OCI-LY1 (cell line): ENCODE measurements around the gene EPB41L2.

Experiments used
- H2AFZ ChIP-seq: fragments of 200-600 bp; sonication (generic), shearing (Covaris generic); 2 replicates; pipeline ENCODE4 v1.6.0; 2014; ENCODE audit warnings: antibody characterized with exemption, mild to moderate bottlenecking, low read length
- H3F3A ChIP-seq: fragments of 200-600 bp; sonication (generic), shearing (Covaris generic); 2 replicates; pipeline ENCODE4 v1.6.0; 2014; ENCODE audit warnings: mild to moderate bottlenecking, antibody characterized with exemption, low read length, moderate library complexity; ENCODE audit not compliant: insufficient read depth
- H3K27ac ChIP-seq: fragments of 200-600 bp; sonication (generic); 2 replicates; pipeline ENCODE4 v1.5.1; 2014; ENCODE audit warnings: low read length, mixed run types, mild to moderate bottlenecking, low read depth; ENCODE audit not compliant: poor library complexity, severe bottlenecking
- H3K27me3 ChIP-seq: fragments of 200-600 bp; sonication (generic); 2 replicates; pipeline ENCODE4 v1.6.0; 2014; ENCODE audit warnings: antibody characterized with exemption, mild to moderate bottlenecking, low read length, moderate library complexity; ENCODE audit not compliant: insufficient read depth
- H3K36me3 ChIP-seq: fragments of 200-600 bp; sonication (generic); 2 replicates; pipeline ENCODE4 v1.6.1; 2014; ENCODE audit warnings: mild to moderate bottlenecking, antibody characterized with exemption, low read length, moderate library complexity, mixed read lengths; ENCODE audit not compliant: insufficient read depth
- H3K4me1 ChIP-seq: fragments of 200-600 bp; sonication (generic); 2 replicates; pipeline ENCODE4 v1.5.1; 2014; ENCODE audit warnings: mild to moderate bottlenecking, low read length, moderate library complexity; ENCODE audit not compliant: insufficient read depth, severe bottlenecking
- H3K4me2 ChIP-seq: fragments of 200-600 bp; sonication (generic), shearing (Covaris generic); 2 replicates; pipeline ENCODE4 v1.6.1; 2014; ENCODE audit warnings: low read length
- H3K4me3 ChIP-seq: fragments of 200-600 bp; sonication (generic); 2 replicates; pipeline ENCODE4 v1.5.1; 2014; ENCODE audit warnings: low read length, low read depth, mild to moderate bottlenecking, mixed read lengths; ENCODE audit not compliant: poor library complexity, severe bottlenecking
- H3K79me2 ChIP-seq: fragments of 200-600 bp; shearing (Covaris generic); 2 replicates; pipeline ENCODE4 v1.6.1; 2016; ENCODE audit warnings: mixed run types, low read length, mixed read lengths; ENCODE audit not compliant: insufficient read depth
- H3K9ac ChIP-seq: fragments of 200-600 bp; sonication (generic), shearing (Covaris generic); 2 replicates; pipeline ENCODE4 v1.6.1; 2014; ENCODE audit warnings: mild to moderate bottlenecking, low read length, mixed read lengths
- H3K9me2 ChIP-seq: fragments of 200-600 bp; sonication (generic), shearing (Covaris generic); 2 replicates; pipeline ENCODE4 v1.6.1; 2014; ENCODE audit warnings: low read depth, mild to moderate bottlenecking, low read length, mixed read lengths
- H3K9me3 ChIP-seq: fragments of 200-600 bp; shearing (Covaris generic); 2 replicates; pipeline ENCODE4 v1.6.1; 2014; ENCODE audit warnings: low read length, mixed read lengths
- H4K20me1 ChIP-seq: fragments of 200-600 bp; sonication (generic), shearing (Covaris generic); 2 replicates; pipeline ENCODE4 v1.6.0; 2016; ENCODE audit warnings: mild to moderate bottlenecking, low read length; ENCODE audit not compliant: insufficient read depth
- EZH2 ChIP-seq: fragments of 200-600 bp; sonication (generic), shearing (Covaris generic); IDR thresholded peaks from 2 replicates; pipeline ENCODE4 v1.8.0; 2017; ENCODE audit warnings: borderline replicate concordance, mixed run types, mild to moderate bottlenecking, antibody characterized with exemption, low read length, moderate library complexity, mixed read lengths
- TF ChIP-seq, protein P1 (sequence below): fragments of 200-600 bp; sonication (generic), shearing (Covaris generic); IDR thresholded peaks from 2 replicates; pipeline ENCODE4 v1.5.1; 2017; ENCODE audit warnings: mild to moderate bottlenecking, antibody characterized with exemption, low read length, moderate library complexity, mixed read lengths

Gene EPB41L2

DNA sequence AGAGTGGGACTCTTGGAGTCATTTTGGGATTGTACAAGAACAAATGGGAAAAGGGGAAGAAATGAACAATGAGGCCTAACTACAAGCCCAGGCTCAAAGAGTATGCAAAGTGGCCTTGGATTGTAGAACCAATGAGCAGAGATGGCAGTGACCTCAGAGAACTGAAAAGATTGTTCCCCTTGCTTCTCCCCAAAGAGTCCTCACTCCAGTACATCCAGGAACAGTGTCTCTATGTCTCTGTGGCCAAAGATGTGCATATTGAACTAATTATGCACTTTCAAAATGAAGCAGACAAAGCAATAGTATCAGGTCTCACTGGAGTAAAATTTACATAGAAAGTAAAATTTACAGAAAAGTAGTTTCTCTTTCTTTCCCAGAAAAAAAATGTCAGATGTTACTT is 154.9 kb downstream of the EPB41L2 start:
- H3K4me1 ChIP-seq, result no peaks in the 10 kb centered on the region

DNA sequence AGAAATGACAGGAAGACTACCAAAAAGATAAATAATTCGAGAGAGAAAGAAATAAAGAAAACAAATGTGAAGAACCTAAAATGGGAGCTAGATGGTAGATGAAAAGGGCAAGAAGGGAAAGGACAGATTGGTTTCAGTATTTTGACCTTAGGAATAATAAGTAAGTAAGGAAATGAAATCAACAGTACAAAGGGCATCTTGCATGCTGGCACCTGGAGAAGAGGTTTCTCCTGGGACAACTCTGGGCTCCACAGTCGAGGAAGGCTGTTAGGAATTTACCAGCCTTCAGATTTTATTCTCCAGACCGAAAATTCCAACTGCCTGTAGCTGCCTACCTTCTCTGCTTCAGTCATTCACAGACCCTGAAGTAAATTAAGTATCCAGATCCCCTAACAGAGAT is 155.4 kb downstream of the EPB41L2 start:
- Histone ChIP-seq H3K9ac (no peak overlapping the region), H3K36me3 (no peaks in the 10 kb centered on the region), H3K9me2 (no peaks in the 10 kb centered on the region), H3K4me3 (no peak overlapping the region), H3K27me3 (no peaks in the 10 kb centered on the region), H3K9me3 (no peaks in the 10 kb centered on the region), H3F3A (no peaks in the 10 kb centered on the region), H3K4me2 (no peak overlapping the region), H3K4me1 (no peaks in the 10 kb centered on the region), H3K27ac (no peak overlapping the region), H4K20me1 (no peaks in the 10 kb centered on the region), H2AFZ (no peak overlapping the region), H3K79me2 (no peaks in the 10 kb centered on the region)
- no peak for TF ChIP-seq EZH2
- TF ChIP-seq, protein P1, sequence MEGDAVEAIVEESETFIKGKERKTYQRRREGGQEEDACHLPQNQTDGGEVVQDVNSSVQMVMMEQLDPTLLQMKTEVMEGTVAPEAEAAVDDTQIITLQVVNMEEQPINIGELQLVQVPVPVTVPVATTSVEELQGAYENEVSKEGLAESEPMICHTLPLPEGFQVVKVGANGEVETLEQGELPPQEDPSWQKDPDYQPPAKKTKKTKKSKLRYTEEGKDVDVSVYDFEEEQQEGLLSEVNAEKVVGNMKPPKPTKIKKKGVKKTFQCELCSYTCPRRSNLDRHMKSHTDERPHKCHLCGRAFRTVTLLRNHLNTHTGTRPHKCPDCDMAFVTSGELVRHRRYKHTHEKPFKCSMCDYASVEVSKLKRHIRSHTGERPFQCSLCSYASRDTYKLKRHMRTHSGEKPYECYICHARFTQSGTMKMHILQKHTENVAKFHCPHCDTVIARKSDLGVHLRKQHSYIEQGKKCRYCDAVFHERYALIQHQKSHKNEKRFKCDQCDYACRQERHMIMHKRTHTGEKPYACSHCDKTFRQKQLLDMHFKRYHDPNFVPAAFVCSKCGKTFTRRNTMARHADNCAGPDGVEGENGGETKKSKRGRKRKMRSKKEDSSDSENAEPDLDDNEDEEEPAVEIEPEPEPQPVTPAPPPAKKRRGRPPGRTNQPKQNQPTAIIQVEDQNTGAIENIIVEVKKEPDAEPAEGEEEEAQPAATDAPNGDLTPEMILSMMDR, result no peak

More for the DNA sequence above, 154.9 kb downstream of the EPB41L2 start:
- Histone ChIP-seq H3K9ac (no peak overlapping the region), H3K79me2 (no peaks in the 10 kb centered on the region), H3F3A (no peaks in the 10 kb centered on the region), H3K9me3 (no peaks in the 10 kb centered on the region), H3K27ac (no peak overlapping the region), H4K20me1 (no peaks in the 10 kb centered on the region), H3K9me2 (no peaks in the 10 kb centered on the region), H3K4me2 (no peak overlapping the region), H2AFZ (no peak overlapping the region), H3K4me3 (no peak overlapping the region), H3K27me3 (no peaks in the 10 kb centered on the region), H3K36me3 (no peaks in the 10 kb centered on the region)
- TF ChIP-seq EZH2, result no peak
- TF ChIP-seq, protein P1, result no peak

DNA sequence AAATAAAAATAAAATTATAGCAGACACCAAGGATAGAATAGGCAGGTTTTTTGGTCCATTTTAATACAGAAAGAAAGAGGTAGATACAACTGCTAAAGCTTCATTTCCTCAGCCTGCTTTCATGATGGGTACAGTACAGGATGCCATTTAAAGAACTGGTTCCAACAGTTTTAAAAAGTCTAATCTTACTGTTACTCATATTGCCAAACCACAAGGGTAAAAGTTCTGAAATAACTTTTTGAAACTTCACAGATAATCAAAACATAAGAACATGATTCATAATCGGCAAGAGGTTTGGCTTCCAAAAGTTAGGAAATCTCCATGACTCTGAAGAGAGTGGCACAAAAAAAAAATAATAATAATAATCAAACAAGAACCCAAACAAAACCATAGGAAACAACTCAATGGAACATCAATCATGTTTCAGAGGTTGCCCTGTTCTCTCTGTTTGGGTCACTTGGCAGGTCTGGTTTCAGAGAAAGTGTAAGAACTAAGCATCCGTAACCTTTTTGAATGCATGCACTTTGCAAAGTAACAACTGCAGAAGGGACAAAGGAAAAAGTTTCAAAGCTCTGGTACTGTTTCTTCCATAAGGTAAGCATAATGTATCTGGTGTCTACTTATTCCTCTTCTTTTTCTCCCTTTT is 156.2 kb downstream of the EPB41L2 start:
- H3K36me3 ChIP-seq, result no peaks in the 10 kb centered on the region
- no peaks in the 10 kb centered on the region for H4K20me1 ChIP-seq
- H3K27me3 ChIP-seq, result no peaks in the 10 kb centered on the region
- no peaks in the 10 kb centered on the region for H3K4me1 ChIP-seq
- no peak overlapping the region for H2AFZ ChIP-seq
- H3K4me3 ChIP-seq, result no peak overlapping the region
- no peak overlapping the region for H3K27ac ChIP-seq
- H3K9me3 ChIP-seq, result no peaks in the 10 kb centered on the region
- H3K4me2 ChIP-seq, result no peak overlapping the region
- no peaks in the 10 kb centered on the region for H3K79me2 ChIP-seq
- no peaks in the 10 kb centered on the region for H3K9me2 ChIP-seq
- TF ChIP-seq, protein P1, result no peak
- no peak for TF ChIP-seq EZH2
- H3K9ac ChIP-seq, result no peak overlapping the region
- H3F3A ChIP-seq, result no peaks in the 10 kb centered on the region
